ENCODE results near the gene KPNA5.

- TF ChIP-seq CTCF (IDR thresholded peaks at IDR 0.05) (no peak), POLR2A (IDR thresholded peaks at IDR 0.05) (no peak)
Observed at GRCh38 chr6:116661594-116661993, 19.4 kb upstream of the KPNA5 start.
